ENCODE data around the gene SNX19.
"Not testable (repeated sequence)": the region's sequence is repeated elsewhere in the genome, so short reads cannot be mapped to it uniquely, and the experiment has no call there.

The SNX19 gene

DNA sequence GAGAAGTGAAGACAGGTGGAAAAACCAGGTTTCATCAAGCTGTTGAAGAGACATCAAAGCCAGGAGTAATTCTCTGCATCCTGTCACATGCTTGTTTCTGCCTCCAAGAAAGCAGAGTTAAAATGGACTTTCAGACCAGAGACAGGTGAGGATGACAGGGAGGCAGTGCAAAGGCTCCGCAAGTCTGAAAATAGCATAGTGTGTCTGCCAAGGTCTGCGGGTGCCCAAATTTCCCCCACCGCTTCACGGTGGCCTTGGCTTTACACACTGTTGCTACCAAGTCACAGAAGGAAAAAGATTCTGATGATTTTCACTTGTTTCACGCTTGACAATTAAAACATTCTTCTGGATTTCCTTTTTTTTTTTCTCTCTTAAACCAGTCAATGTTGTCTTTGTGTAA, 44.2 kb downstream of the SNX19 start:
- DNase-seq (ENCODE audit: low read depth) = no peak

- no peak for DNase-seq (ENCODE audit: low read depth)
Observed at GRCh38 chr11:130871616-130872015, 44.7 kb downstream of the SNX19 start.

DNA sequence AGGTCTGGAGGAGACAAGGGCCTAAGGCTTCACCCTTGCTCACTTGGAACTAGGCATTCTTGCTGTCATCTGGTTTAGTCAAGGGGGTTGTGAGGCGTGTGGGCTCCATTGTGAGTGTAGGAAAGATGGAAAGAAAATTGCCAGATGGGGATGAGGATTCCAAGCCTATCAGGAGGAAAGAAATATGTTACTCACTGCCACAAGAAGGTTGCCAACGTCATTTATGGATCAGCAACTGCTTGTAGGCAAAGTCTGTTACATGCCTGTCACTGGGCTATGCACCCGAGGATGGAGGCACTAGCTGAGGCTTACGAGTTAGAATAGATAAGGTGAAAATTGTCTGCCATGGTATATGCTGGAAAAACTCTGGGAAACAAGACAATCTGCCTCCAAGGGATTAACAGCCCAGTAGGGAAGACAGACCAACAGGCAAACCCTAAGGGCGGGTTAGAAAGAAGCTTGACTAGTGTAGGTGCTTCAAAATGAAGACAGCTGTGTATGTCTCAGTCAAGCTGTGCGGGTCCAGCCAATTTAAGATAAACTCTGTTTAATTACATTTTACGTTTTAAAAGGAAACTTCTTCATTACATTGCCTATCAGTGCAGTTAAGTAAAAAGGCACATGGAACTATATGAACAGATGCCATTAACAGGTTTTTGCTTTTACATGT, 47.4 kb downstream of the SNX19 start:
- no peak for DNase-seq (ENCODE audit: low read depth)

GRCh38 chr11:130868086-130868710, 48.1 kb downstream of the SNX19 start:
- no peak for DNase-seq (ENCODE audit: low read depth)

- no peak for DNase-seq (ENCODE audit: low read depth)
Observed at GRCh38 chr11:130866831-130867230, 49.4 kb downstream of the SNX19 start.

GRCh38 chr11:130865774-130866114, 50.5 kb downstream of the SNX19 start:
- DNase-seq (ENCODE audit: low read depth) = no peak

- DNase-seq (ENCODE audit: low read depth) = no peak
Observed at GRCh38 chr11:130865091-130865773, 51.0 kb downstream of the SNX19 start.

DNA sequence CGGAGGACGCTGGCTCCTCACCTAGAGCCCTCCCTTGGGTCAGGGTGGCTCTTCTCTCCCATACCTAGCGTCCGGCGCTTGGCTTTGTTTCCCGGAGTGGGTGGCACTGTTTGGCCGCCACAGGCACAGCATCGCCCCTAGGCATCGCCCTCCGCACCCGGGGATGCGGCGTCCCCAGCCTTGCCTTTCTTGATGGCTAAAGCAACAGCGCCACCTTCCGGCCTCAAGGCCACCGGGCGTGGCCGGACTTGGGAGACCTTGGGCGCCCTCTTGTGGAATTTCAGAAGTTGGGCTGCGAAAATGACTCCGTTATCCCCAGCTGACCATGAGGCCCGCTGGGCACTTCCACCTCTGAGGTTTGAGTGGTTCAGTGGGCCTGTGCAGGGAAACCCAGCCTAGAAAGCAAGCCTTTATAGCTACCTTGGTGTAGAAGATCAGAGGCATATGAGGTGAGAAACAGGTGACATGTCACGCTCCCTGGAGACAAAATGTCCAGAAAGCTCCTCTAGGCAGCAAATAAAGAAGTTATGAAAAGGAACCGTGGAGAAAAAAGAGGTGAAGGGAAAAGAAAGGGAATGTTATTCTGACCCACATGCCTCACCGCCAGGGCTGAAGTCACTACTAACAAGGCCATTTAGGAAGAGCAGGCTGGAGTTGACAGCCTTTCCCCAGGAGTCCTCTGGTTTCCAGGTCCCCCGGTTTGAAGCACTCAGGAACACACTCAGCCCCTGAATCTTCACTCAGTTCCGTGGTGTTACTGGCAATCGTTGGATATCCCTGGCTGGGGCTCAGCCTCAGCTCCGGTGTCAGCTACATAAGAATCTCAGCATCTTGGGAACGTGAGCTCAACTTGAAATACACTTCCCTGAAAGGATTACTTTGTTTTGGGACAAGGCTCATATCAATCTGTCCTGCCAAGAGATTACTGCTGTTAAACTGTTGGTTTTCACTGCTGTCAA, 54.1 kb downstream of the SNX19 start:
- peak; percentile 77 for DNase-seq (ENCODE audit: low read depth)

GRCh38 chr11:130861283-130861682, 55.0 kb downstream of the SNX19 start:
- no peak for DNase-seq (ENCODE audit: low read depth)

DNA sequence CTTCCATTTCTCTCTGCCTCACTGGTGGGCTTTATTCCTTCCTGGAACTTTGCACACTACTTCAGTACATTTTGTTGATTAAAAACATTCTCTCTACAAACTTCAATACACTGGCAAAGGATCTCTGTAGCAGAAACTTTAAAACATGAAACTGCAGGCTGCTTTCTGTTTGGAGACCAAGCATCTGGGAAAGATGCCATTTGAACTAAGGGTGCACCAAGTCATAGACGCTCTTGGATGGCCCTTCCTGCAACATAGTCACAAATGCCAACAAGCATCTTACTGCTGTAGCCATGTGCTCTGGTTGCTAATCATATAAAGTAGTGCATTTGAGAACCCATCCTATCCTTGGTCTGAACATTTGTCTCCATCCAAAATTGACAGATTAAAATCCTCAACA, 56.4 kb downstream of the SNX19 start:
- no peak for DNase-seq (ENCODE audit: low read depth)

- no peak for DNase-seq (ENCODE audit: low read depth)
Observed at GRCh38 chr11:130858215-130858614, 58.1 kb downstream of the SNX19 start.

DNA sequence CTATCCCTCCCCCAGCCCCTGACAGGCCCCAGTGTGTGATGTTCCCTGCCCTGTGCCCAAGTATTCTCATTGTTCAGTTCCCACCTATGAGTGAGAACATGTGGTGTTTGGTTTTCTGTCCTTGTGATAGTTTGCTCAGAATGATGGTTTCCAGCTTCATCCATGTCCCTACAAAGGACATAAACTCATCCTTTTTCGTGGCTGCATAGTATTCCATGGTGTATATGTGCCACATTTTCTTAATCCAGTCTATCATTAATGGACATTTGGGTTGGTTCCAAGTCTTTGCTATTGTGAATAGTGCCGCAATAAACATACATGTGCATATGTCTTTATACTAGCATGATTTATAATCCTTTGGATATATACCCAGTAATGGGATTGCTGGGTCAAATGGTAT, 60.6 kb downstream of the SNX19 start:
- not testable (repeated sequence) for DNase-seq (ENCODE audit: low read depth)

DNA sequence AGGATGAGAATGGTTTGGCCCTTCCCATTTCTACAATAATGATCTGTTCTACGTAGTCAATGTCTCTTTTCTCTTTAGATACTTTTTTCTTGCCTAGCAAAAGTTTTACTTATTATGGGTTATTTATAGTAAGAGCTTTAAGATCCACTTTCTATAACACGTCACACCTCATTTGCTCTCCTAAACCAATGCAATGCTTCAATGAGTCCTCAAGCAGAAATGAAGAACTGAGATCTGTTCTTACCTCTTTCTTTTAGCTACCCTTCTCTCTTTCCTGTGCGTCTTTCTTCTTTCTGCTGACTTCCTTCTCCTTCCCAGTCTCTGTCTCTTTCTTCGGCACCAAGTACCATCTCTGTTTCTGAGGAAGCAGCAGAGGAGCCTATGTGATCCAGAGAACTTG, 61.8 kb downstream of the SNX19 start:
- no peak for DNase-seq (ENCODE audit: low read depth)

- no peak for DNase-seq (ENCODE audit: low read depth)
Observed at GRCh38 chr11:130852589-130852988, 63.7 kb downstream of the SNX19 start.

DNA sequence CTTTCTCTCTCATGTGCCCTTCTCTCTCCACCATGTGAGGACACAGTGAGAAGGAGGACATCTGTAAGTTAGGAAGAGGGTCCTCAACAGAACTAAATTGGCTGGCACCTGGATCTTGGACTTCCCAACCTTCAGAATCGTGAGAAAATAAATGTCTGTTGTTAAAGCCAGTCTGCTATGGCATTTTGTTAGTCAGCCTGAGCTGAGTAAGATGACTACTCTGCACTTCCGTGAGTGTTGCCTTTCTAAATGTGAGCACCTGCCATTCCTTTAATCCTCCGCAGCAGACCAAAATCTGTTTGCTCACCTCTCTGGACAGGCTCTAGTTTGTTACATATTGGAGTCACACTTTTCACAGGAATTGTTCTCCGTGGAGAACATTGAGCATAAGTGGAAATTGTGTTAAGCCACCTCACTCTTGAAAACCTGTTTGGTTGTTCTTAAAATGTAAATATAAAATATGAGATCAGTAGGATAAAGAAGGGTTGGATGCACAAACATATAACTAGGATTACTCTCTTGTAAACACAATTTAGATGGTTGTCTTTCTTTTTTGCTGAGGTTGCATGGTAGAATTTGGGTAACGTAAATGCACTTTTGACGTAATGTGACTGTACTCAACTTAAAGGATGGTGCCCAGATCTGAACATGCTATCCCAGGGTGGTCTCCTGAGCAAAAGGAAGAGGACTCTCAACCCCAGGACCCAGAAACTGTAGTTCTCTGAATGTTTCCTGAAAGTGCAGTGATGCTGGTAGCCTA, 65.9 kb downstream of the SNX19 start:
- DNase-seq (ENCODE audit: low read depth) = no peak

- DNase-seq (ENCODE audit: low read depth) = no peak
Observed at GRCh38 chr11:130849215-130849568, 67.1 kb downstream of the SNX19 start.

DNA sequence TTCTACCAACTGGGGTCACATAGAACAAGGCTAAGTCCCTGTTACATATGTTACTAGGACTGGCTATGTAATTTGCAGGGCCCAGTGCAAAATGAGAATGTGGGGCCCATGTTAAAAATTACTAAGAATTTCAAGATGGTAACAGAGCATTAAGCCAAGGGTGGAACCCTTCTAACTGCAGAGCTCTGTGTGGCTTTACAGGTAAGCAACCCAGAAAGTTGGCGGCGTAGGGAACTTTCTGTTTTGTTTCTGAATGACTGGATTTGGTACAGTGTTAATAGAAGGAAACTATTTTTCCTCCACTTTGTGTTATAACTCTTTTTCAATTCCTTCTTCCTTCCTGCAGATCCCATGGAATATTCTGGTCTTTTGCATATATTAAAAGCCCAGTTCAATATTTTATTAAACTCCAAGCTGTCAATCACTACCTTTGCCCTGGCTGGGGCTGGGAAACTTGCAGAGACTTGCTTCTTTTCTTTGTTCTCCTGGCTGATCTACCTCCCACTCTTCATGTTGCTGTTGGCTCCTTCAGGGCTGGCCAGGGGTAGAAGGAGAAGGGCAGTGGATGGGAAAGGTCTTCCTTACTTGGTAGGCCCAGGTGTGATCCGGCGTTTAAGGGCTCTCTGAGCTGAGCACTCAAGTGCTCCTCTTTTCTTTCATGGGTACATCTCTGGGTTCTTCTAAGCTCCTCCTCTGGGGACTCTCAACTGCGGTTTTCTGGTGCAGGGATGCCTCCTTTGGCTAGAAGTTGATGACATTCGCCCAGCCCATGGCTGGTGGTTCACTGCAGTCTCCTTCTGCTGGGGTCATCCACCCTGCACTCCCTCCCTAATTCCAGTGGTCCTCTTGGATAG, 67.7 kb downstream of the SNX19 start:
- DNase-seq (ENCODE audit: low read depth) = no peak

DNA sequence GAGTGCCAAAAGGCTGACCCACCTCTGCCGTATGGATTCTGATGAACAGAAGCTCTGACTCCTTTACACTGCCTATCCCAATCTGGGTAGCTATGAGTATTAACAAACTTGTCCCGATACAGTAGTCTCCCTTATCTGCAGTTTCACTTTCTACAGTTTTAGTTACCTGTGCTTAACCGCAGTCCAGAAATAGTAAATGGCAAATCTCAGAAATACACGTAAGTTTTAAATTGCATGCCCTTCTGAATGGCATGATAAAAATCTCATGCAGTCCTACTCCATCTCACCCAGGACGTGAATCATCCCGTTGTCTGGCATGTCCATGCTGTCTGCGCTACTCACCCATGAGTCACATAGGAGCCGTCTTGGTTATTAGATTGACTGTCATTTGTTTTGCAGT, 68.8 kb downstream of the SNX19 start:
- no peak for DNase-seq (ENCODE audit: low read depth)

GRCh38 chr11:130846606-130847005, 69.7 kb downstream of the SNX19 start:
- DNase-seq (ENCODE audit: low read depth) = no peak

- DNase-seq (ENCODE audit: low read depth) = no peak
Observed at GRCh38 chr11:130842001-130842400, 74.3 kb downstream of the SNX19 start.

DNA sequence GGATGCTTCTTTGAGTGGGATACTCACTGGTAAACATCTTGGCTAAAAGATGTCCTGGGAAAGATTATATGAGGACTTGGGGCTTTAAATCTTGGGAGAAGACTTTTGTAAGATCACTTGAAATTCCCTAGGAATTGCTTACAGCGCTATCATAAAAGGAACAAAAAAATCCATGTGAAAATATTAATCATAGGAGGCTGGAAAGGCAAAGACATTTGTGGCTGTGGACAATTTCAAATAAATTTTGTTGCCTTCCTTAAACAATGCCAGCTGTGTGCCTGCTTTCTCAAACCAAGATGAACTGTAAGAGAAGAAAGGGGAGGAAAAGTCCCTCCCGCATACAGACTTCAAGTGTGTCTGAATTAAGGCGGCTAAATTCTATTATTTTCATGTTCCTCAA, 75.6 kb downstream of the SNX19 start:
- DNase-seq (ENCODE audit: low read depth) = no peak

All from T follicular helper cell (primary cell).